LNCAP (cell line): Measurements from ENCODE around the gene PRICKLE3.

Experiments
- TF ChIP-seq, protein P1 (sequence below): fragments of 450-650 bp; IDR thresholded peaks from 2 replicates; pipeline ENCODE4 v1.5.1; 2017; ENCODE audit warnings: mild to moderate bottlenecking

Gene PRICKLE3

DNA sequence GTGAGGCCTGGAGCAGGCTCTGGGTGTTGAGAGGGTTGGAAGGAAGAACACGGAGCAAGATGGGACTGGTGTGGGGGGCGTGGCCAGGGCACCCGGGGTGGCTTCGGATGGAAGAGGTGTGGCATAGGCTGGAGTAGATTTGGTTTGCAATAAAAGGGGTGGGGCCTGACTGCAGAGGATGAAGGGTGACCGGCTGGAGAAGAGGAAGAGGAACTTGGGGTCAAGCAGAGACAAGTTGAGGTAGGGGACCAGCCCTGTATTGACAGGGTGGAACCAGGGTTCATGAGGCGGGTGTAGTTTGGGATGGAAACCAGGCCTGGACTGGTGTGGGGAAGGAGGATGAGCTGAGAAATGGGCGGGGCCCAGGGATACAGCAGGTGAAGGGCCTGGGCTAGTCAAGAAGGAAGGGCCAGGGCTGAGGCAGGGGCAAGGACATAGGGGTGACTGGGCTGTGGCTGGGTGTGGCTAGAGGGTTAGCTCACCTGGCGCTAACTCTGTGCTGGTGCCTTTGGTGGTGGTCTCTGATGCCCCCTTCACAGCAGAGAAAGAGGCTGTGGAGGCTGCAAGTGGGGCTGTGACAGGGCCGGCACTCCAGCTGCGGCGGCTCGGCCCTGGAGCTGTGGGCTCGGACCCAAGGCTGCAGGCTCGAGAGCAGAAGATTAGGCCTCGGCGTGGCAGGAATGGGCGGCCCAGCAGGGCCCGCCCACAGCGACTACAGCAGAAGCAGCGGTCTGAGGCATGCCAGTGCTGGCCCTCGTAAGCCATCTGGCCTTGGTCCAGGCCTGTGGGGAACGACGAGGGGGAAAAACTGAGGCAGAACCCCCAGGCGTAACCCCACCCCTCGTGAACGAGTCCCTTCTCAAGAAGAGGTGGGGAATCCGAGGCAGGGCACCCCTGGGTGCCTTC is 9.5 kb downstream of the PRICKLE3 start:
- TF ChIP-seq, protein P1, sequence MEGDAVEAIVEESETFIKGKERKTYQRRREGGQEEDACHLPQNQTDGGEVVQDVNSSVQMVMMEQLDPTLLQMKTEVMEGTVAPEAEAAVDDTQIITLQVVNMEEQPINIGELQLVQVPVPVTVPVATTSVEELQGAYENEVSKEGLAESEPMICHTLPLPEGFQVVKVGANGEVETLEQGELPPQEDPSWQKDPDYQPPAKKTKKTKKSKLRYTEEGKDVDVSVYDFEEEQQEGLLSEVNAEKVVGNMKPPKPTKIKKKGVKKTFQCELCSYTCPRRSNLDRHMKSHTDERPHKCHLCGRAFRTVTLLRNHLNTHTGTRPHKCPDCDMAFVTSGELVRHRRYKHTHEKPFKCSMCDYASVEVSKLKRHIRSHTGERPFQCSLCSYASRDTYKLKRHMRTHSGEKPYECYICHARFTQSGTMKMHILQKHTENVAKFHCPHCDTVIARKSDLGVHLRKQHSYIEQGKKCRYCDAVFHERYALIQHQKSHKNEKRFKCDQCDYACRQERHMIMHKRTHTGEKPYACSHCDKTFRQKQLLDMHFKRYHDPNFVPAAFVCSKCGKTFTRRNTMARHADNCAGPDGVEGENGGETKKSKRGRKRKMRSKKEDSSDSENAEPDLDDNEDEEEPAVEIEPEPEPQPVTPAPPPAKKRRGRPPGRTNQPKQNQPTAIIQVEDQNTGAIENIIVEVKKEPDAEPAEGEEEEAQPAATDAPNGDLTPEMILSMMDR = no peak

DNA sequence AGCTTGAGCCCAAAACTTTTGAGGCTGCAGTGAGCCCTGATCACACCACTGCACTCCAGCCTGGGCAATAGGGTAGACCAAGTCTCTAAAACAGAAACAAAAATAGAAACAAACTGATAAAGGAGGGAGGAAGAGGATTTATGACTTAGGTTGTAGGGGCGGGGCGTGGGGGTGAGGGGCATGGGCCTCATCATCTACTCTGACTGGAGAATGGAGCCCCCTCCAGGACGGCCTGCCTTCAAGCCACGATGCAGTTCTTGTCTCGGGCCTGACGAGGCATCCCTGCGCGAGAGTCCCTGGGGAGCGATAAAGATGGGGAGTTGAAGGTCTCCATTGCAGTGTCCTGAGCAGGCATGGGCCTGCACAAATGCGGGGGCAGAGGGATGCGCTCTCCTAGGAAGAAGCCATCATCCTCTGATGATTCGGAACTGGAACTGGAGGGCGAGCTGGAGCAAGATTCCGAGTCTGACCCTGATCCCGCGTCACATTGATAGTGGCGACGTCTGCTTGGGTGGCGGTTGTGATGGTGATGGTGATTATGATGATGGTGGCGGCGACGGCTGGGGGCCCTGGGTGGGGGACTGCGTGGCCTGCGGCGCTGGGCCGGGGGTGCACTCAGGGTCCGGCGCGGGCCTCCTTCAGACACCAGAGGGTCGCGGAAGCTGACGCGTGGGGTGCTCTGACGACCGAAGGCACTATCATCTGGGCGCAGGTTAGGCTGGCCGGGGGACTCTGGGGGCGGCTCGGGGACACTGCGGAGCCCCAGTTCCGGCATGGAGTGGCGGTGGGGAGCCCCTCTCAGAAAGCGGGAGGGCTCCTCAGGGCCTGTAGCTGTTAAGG is 10.5 kb downstream of the PRICKLE3 start:
- TF ChIP-seq, protein P1 = no peak

DNA sequence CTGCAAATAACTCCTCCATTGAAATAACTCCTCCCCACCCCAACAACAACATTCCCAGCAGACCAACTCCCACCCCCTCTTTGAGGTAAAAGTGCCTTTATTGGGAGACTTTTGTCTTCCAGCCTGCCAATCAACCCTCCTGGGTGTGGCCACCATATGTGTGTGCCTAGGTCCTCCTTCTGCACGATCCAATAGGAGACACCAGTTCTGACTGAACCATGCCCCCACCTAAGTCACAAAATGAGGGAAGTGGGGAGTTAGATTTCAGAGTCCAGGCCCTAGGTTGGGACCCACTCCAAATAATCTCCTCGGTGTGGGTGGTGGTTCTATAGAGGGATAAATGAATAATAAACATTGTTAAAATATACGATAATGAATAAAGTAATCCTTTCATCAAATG is 11.4 kb downstream of the PRICKLE3 start:
- TF ChIP-seq, protein P1 = no peak

DNA sequence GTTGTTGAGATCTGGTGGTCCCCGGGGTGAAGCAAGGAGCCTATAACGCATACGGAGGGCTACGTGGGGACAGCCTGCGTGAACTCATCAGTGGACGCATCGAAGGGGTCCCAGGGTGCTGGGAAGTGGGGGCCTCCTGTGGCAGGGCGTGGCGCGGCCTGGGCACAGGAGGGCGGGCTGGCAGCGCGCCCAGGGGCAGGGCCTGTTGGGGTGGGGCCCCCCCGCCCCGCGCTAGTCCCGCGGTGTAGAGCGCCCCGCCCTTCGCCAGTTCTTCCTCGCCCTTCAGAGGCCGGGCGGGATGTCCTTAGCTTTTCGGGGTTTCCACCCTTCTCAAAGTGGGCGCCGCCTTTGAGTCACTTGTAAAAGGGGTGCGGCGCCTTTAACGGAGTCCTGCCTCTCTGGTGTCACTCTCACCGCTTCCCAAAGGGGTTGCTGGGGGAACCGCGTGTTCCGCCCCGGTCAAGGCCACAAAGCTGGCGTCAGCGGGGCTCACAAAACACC is 13.8 kb downstream of the PRICKLE3 start:
- TF ChIP-seq, protein P1 = no peak

DNA sequence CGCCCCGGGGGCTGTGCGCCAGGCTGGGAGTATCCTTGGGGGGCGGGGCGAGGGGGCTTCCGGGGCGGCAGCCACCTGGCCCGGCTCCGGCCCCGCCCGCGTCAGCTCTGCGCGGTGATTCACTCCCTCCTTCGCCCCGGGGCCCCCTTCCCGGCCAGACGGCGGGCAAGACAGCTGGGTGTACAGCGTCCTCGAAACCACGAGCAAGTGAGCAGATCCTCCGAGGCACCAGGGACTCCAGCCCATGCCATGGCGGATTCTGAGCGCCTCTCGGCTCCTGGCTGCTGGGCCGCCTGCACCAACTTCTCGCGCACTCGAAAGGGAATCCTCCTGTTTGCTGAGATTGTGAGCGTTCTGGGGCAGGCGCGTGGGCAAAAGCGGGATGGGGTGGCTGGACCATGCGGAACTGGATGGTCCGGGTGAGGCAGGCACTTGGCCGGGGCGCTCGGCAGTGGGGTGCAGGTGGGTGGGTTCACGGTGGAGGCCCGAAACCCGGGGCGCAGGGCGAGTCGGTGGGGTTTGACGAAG is 14.4 kb downstream of the PRICKLE3 start, which contains the start of gene PLP2:
Gene PLP2, plus strand, starts transcription at position 147 of the 528 bp plus-strand sequence. Its CDS starts 103 bp downstream, at position 250.
- TF ChIP-seq, protein P1 = no peak

DNA sequence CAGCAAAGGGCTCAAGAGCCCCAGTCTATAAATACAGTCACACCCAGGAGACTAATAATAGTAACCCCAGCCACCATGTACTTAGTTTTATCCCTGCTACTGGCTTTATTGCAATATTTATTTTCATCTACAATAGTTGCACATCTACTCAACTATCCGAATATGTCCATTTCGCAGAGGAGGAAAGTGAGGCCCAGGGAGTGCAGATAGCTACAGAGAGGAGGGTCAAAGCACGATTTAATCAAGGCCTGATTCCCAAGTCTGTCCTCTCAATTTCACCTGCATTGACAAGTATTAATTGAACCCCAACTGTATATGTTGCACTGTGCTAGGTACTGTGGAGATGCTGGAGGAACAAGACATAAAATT is 18.4 kb downstream of the PRICKLE3 start:
- TF ChIP-seq, protein P1 = no peak

DNA sequence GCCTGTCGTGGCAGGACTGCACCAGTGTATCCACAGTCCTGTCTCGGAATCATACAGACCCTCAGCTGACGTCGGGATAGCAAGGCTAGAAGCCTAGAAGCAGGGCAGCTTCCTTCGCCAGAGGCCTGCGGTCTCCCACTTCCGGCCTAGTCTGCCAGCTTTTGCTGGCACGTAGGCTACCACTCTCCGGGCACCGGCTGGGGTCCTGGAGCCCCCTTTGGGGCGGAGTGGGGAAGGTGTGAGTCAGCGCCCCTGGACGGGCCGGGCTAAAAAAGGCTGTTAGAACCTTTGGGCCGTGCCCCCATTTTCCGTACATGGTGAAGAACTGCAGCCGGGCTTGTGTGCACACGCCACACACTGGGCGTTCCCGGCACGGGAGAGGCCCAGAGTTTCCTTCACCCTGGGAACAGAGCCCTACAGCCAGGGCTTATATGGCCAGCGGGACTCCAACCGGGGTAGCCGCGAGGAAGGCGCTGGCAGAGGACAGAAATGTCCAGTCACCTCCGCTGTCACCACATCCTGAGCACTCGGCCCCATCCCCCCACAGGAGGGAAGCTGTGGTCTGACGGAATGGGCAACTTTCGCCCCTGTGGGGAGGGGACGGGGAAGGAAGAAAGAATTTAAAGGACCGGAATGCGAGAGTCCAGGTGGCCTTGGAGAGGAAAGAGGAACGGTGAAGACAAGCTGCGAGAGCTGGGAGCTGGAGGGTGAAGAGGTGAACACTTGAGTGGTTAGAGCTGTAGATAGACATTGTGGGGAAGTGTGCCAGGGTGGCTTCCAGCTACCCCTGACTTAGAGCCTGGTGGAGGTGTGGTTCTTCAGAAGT is 19.0 kb downstream of the PRICKLE3 start:
- TF ChIP-seq, protein P1 = no peak
